T-helper 22 cell (primary cell): ENCODE measurements around the gene ETS1.
A peak's percentile ranks its signal among the peaks of the same experiment; 100 is the strongest.

ENCODE experiments used
- DNase-seq: peaks from one replicate; pipeline ENCODE4 v3.0.0-alpha.2; 2020; ENCODE audit warnings: low read depth

Gene ETS1

DNA sequence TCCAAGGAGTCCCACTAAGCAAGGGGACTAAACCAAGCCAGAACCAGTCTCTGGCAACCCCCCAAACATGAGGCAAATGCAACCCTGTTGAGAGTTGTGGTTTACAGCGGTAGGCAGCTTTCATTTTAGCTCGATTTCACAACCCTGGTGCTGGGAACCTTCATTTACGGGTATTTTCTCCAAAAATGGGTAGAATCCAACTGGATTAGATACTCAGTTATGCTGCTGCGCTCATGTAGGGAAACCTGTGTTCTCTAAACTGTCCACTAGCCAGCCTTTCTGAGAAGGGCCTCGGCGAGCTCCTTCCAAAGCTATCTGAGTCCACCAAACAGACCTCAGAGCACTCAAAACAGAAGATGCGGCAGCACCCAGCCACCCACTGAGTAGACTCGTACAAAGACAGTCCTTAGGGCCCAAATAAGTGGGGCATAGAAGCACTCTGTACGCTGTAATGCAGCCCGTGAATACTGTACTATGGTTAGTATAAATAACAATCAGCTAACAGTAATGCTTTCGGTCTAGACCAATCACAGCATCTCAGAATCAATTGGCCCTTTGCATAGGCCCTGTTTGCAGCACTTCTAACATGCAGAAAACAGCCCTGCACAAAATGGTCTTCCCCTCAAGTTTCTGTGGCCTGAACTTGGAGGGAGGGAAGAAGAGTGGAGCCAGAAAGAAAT, 104.7 kb downstream of the ETS1 start:
- DNase-seq = peak; percentile 60

DNA sequence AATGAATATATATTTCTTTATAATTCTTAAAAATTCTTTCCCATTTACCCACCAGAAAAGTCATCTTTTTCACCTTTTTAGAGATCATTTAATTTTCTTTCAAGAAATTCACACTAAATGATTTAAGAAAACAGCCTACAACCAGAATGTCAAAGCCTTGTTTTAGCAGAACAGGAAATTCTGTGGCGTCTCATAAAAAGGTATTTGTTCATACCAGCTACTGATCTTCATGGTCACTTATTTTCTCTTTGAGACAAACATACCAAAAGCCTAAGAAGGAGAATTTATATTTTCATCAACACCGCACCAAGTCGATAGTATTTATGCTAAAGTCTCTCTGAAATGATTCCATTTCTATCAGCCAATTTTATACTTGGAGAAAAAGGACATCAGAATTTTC, 105.3 kb downstream of the ETS1 start:
- DNase-seq = no peak

DNA sequence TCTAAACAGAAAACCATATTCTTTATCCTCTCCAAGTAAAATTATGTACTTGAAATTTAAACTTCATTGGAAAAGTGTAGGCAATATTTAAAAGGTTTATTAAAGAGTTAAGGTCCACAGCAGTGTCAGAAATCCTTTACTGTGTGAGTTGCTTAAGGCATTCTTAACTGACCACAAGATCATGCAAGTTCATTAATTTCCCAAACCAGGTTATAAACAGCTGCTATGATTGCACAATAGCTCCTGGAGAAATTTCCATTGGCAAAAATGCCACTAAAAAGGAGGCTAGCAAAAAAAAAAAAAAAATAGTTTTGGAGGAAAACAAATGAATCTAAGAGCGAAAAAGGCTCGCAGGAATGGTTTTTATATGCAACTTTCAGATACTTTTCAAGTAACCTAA, 106.2 kb downstream of the ETS1 start:
- DNase-seq = no peak

DNA sequence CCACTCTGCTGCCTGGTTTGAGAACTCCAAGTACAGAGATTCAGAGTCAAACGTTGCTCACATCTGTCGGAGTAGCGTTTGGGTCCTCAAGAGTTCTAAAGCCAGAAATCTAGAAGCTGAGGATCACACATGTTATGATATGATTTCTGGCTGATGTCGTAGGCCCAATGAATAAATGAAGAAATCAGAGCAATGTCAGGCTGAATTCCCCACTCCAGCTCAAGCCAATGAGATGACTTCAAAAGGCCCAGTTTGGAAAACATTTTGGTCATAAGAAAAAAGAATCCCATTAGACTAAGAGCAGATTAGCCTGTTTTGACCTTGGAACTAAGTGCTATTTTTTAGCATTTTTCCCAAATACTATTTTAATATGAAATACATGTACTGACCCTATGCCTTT, 106.7 kb downstream of the ETS1 start:
- DNase-seq = no peak

DNA sequence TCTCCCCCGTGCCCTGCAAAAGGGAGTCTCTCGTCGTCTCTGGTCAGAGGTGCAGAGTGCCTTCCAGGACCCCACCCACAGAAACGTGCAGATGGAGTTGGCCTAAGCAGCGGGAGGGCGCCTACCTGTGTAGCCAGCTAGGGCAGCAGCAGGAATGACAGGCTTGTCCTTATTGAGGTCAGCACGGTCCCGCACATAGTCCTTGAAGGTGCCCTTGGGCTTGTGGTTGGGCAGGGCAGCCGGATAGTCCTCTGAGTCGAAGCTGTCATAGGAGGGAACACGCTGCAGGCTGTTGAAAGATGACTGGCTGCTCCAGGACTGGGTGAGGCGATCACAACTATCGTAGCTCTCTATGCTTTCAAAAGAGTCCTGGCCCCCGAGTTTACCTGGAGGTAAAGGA, 107.3 kb downstream of the ETS1 start:
- DNase-seq = no peak

DNA sequence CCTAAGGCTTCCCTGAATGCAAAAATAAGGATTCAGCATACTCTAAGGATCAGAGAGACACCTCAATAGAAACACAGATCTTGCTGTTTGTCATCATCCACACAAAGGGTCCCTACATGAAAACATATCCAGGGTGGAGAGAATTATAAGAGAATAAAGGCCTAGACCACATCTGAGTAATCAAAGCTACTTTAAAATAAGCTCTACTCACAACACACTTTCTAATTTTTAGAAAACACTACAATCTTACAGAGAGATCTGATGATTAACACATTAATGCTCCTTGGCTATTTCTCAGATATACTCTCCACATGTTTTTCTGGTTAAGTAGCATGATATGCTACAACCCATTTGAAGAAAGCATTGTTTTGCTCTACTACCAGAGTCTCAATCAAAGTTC, 108.2 kb downstream of the ETS1 start:
- no peak for DNase-seq

DNA sequence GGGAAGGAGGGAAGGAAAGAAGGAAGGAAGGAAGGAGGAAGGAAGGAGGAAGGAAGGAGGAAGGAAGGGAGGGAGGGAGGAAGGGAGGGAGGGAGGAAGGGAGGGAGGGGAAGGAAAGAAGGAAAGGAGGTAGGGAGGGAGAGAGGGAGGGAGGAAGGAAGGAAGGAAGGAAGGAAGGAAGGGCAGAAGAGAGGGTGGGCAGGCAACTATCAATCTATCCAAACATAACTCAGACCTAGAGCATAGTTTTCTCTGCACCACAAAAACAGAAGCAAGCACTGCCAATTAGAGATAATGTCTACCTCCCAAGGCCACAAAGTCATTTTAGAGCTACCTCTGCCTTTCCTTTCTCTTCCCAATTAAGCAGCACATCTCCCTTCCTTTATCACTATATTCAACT, 109.1 kb downstream of the ETS1 start:
- DNase-seq = no peak

DNA sequence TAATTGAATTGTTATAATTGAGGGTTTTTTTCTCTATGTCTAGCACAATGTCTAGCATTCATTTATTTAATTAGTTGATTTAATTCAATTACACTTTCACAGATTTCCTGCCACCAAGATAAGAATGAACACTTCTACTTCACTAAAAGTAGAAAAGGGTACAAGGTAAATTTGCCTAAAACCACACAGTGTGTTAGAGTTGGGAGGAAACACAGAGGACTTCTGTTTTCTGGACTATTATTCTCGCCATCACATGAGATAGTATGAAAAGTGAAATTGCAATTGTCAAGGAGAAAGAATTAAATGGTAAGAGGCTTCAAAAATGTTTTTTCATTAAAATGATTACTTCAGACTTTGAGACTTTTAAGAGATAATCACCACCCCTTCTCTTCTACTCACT, 109.5 kb downstream of the ETS1 start:
- DNase-seq = no peak

DNA sequence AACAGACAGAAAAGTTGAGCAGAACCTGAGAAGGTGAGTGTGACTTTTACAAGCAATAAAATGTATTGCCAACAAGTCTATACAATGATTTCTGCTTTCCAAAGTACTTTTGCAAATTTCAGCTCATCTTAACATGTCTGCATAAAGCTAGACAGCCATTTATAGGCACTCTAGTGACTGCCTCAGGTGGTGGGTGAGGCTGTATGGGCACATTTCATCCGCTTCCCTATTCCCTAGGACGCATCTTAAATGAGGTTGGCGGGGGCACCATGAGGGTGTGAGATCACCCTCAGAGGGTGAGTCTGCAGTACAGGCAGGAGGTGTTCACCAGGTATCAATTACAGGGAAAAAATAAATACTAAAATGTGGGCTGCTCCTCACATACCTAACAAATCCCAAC, 110.1 kb downstream of the ETS1 start:
- no peak for DNase-seq

DNA sequence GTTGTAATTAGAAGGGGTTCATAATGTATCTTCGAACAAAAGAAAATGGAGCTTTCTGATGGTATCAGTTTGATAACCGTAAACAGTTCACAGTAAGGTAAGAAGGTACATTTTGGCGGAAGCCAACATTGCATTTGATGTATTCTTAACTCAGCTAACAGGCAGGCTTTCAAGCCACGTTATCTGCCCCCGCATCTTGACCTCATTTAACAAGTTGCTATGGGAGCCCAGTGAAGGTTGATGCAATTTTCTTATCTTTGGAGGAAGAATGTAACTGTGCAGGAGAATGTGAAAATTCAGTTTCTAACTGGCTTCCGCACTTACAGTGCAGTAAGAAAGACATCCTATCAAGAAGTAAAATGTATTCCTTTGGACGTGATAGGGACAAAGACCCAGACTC, 110.6 kb downstream of the ETS1 start:
- DNase-seq = peak; percentile 85

DNA sequence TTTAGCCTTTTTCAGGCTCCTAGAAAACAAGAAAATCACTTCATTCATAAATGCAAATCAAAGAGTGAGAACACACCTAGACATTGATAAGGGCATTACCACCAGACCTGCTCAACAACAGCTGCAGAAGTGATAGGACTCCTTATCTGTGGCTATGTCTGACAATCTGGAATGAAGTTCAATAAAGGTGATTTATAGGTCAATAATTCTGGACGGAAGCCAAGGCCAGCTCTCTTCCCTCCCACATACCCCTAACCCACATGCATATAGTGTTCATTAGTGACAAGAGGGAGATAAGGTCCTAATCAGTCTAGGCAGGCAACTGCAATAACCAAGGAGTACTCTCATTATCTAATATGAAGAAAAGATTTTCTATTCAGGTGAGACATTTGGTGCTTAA, 111.3 kb downstream of the ETS1 start:
- no peak for DNase-seq

DNA sequence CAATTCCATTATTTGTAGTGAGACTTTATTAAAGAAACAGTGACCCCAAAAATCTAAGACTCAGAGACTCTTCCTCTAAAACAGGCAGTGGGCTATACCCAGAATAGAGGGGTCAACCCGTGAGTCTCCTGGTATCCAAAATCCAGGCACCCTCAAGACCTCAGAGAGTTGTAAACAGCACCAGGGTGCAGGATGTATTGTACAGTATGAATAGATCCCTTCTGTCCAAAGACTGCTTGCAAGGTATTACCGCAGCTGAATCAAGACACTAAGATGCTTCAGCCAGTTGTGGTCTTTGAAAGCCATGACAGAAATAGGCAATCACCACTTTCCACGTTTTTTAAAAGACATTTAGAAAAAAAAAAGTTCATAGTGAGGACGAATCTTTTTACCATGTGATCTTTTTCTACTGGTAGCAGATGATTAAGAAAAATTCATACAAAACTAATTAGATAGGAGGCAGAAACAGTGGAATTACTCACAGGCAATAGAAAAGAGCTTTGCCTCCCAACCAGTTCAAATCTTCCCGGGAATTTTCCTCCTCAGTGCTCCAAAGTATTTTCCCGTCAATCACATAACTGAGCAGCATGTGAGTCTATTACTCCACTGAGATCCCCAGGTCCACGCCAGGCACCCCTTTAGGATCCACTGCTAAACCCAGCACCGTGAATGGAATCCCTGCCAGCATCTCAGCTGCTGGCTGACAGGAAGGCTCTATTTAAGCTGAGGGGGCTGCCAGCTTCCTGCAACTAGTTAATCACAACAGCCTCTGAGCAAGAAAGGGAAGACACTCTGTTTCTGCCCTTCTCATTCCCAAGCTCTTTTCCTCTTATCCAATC, 113.1 kb downstream of the ETS1 start:
- no peak for DNase-seq

DNA sequence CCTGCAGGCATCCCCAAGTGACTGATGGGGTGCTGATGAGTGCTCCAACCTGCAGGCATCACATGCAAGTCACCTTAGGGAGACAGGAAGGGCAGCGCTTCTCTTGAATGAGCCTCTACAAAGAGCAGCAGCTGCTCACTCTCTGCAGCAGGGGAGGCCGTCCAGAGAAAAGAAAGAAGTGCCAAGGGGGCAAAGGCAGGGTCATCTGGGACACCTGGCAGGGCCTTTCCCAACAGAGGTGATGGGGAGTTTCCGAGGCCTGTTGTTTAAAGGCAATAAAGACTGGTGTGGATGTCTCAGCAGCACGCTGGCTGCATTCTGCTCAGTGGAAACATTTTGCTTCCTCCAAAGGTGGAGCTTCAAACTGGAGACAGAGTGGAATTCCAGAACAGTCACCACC, 113.7 kb downstream of the ETS1 start:
- peak; percentile 48 for DNase-seq

DNA sequence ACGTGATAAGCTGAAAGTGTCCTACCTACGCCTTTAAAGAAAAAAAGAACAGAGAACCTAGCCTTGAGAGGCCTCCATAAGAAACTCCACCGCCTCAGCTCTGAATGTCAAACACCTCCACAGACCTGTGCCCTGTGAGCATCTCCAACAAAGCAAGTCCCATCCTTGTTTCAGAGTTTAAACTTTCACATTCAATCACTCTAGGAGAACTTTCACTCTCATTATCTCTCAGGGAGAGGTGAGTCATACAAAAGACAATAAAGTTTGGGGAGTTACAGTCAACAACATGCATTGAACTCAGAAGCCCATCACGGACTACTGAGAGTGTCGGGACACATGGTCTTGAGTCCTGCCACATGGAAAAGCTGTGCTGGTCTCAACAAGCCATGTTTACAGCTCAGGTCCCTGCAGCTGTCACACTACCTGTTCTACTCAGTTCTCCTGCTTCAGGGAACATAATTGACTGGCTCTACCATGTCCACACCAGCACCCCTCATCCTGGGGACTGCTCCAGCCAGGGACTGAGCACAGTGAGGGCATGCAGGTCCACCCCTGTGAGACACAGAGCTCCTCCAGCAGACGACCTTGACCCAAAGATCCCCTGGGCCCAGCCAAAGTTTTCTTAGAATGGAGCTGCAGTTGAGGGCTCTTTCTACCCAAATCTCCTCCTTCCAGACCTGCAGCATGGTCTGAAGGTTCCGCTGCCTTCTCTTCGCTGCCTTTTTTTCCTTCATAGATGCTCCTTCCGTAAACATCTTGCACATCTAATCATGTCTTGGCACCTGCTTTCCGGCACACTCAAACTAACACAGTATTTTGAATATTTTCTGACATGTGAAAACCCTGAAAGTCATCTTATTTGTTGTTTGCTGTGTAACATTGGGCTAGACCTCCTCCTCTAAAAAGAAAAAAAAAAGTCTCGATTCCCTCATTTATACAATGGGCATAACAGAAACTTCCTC, 114.9 kb downstream of the ETS1 start:
- no peak for DNase-seq

DNA sequence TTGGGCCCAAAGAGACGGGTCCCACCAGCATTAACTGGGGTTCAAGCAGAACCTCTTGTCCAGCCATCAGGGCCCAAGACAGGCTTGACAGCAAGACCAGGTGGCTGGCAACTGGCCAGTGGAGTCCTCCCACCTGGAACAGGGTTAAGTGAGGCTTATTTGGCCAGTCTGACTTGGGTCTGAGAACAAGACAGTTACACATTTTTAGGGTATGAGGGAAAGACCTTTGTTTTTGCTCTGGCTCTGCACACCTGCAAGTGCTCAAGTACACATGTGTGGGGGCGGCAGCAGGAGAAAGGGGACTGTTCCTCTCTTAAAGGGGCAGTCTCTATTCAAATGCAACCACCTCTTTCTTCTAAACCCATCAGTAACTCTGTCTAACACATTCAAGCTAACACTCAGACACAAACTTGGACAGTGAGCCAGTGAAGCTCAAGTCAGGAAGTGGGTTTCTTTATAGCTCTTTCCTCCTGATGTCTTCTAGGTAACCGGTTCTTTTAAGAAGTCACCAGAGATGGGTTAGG, 116.2 kb downstream of the ETS1 start:
- DNase-seq = no peak

DNA sequence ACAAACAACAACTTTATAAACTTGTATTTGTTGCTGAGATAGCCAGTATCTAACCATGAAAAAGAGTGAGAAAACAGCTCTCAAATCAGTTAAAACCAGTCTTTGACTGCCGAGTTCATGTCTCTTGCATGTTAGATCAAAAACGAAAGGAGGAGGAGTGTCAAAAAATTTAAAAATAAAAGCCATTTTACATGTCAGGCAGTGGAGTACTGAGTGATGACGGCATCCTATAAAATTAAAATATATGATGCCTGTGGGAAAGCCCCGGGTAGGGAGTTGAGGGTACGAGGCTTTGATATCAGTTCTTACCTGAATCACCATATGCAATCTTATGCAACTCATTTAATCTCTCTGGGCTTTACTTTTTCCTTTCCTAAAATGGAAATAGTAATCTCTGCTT, 117.3 kb downstream of the ETS1 start:
- peak; percentile 61 for DNase-seq

DNA sequence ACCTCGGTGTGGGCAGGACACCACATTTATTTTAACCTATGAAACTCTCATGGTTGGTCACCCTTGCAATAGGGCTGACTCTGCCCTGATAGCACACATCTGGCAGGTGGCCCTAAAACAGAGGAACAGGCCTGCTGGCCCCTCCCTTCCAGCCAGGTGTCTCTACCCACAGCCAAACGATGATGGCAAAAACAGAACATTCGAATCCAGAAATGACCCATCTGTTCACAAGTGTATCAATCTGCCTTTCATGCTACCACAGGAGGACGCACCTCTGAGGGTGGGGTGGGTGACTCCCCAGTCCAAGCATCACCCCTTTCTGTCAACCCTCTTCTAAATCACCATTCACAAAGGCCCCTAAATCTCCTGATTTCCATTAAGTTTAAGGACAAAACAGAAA, 118.1 kb downstream of the ETS1 start:
- DNase-seq = no peak

DNA sequence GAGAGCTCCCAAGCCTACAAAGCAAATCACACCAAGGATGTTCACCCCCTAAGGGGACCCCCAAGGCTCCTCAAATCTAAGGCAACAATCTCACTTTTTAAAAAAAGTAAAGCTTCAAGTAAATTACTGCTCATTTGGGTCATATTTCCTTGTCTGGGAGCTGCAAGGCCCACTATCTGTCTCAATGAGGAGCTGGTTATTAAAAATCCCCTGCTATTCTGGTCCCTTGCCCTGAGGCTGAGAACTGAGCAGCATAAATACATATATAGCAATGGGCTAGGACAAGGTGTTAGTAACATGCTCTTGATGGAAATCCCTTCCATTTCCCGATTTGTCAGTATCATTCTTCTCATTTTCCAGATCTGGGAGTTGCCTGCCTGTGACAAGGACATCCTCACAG, 119.2 kb downstream of the ETS1 start:
- no peak for DNase-seq

DNA sequence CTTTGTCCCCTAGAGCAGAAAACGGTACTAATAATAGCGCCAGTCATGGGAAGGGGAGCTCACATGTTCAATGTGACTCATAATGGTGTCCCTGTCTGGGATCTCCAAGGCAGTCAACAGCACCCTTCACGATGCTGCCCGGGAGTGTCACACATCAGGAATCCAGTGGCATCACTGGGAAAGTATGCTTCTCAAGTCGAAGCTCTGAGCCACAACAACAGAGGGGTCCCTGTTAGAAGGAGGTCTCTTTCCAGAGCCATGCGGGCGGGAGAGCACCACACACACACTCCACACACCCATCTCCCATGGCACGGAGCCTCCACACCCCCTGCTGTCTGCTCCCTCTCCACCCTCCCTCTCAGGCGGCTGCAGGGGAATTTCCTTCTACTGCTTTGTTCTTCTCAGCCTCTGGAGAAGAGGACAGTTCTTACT, 119.7 kb downstream of the ETS1 start:
- DNase-seq = peak; percentile 56

DNA sequence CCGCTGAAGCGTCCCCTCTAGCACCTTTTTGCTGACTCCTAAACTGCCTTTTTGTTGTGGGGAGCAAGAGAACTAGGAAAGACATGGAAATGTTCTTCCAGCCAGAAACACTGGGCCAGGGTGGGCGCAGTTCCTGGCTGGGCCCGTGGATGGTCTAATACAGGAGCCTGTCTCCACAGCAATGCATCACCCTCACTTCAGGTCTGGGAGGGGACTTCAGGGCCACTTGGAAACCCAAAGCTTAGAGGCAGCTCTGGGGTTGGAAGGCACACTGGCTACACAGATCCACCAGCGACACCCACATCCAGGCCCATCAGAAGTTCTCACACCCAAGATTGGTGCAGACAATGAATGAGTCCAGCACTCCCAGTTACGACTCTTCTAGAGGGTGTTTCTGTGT, 120.3 kb downstream of the ETS1 start:
- no peak for DNase-seq

DNA sequence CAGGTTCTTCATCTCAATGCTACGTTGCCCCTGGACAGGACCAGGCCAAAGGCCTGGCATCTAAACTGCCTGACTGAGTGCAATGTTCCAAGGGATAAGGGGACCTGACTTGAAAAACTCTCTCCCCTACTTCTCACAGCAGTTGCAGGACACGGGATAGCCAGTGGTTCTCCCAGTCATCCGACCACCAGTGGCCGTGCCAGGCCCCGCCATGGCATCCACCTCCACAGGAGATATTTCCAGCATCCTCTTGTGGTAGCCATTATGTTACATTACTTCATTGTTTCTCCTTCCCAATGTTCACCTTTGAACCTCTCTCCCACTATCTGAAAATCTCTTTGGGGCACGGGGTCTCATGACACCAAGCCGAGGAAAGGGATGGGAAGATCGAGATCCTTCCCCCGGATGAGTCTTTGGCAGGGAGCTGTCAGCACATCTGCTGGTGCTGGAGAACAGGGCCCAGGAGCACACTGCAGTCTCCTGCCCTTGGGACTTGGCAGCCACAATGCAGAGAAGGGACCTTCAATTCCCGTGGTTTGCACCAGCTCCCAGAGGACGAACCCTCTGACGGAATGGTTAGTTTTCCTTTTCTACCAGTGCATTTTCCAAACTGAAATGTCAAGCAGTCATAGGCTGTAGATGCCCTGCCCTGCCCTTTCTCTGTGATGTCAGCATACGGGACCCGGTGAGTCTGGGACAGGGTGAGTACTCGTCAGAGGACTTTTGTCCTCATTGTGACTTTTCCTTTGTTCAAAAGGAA, 121.2 kb downstream of the ETS1 start:
- no peak for DNase-seq

DNA sequence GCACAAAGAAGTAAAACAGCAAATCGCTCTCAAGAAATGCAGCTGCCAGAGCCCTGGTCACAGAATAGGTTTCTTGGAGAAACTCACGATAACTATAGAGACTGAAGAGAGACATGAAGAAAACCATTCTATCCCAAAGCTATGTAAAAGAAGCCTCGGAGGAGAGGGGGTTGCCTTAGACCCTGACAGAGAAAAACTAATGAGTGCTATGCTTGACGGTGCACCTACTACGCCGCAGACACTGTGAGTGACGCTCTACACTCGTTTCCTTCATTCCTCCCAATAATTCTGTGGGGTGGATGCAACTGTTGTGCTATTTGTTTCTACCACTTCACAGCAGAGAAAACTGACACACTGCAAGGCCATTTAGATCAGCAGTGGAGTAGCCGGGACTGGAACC, 121.8 kb downstream of the ETS1 start:
- no peak for DNase-seq
